ENCODE results near the gene PHLDA2. TPM values are rescaled to one million over a fixed set of nuclear protein-coding genes. Genes with fewer than 3 reads are reported as not detected.
A peak's percentile ranks its signal among the peaks of the same experiment; 100 is the strongest.

The PHLDA2 gene
- total and polyA plus RNA-seq, 9 of the 15 experiments (the other 6 are each of a cell fraction or from before 2014, with no cell fraction given): 0.43 to 42.4 (median 4.7) TPM

- TF ChIP-seq, protein P1, sequence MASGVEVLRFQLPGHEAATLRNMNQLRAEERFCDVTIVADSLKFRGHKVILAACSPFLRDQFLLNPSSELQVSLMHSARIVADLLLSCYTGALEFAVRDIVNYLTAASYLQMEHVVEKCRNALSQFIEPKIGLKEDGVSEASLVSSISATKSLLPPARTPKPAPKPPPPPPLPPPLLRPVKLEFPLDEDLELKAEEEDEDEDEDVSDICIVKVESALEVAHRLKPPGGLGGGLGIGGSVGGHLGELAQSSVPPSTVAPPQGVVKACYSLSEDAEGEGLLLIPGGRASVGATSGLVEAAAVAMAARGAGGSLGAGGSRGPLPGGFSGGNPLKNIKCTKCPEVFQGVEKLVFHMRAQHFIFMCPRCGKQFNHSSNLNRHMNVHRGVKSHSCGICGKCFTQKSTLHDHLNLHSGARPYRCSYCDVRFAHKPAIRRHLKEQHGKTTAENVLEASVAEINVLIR (CRISPR knock-in tag; IDR thresholded peaks at IDR 0.05): 0 out of 2 replicates have a peak, but pooled peaks have one; percentile 3
- TF ChIP-seq PATZ1 (CRISPR knock-in tag; IDR thresholded peaks at IDR 0.05; ENCODE audit: borderline replicate concordance): no peak
- TF ChIP-seq CEBPG (CRISPR knock-in tag; IDR thresholded peaks at IDR 0.05): no peak
- TF ChIP-seq CEBPG (tag; conservative IDR thresholded peaks at IDR 0.05 in 1 of 2, IDR thresholded peaks at IDR 0.05 in 1 of 2): no peak
- peak; percentile 39; the same call in 1 of the 2 replicates for TF ChIP-seq ELF1 (tag; IDR thresholded peaks at IDR 0.05)
- no peak for TF ChIP-seq ZNF408 (CRISPR knock-in tag; IDR thresholded peaks at IDR 0.05; ENCODE audit: low read depth)
- 0 out of 2 replicates have a peak, but pooled peaks have one; percentile 4 for TF ChIP-seq TCF3 (CRISPR knock-in tag; IDR thresholded peaks at IDR 0.05)
- no peak for TF ChIP-seq CSDE1 (IDR thresholded peaks at IDR 0.05)
- peak; percentile 85 for TF ChIP-seq ZKSCAN8 (CRISPR knock-in tag; IDR thresholded peaks at IDR 0.05)
- TF ChIP-seq NELFE (IDR thresholded peaks at IDR 0.05; ENCODE audit: insufficient read depth, insufficient read length): no peak
- 0 out of 2 replicates have a peak, but pooled peaks have one; percentile 7 for TF ChIP-seq ZBTB33 (CRISPR knock-in tag; IDR thresholded peaks at IDR 0.05)
- no peak for TF ChIP-seq MAFF (IDR thresholded peaks at IDR 0.05; ENCODE audit: low read length)
- no peak for TF ChIP-seq GTF2E2 (tag; IDR thresholded peaks at IDR 0.05)
- no peak for TF ChIP-seq WHSC1 (IDR thresholded peaks at IDR 0.05; ENCODE audit: low read length)
- TF ChIP-seq, protein P2, sequence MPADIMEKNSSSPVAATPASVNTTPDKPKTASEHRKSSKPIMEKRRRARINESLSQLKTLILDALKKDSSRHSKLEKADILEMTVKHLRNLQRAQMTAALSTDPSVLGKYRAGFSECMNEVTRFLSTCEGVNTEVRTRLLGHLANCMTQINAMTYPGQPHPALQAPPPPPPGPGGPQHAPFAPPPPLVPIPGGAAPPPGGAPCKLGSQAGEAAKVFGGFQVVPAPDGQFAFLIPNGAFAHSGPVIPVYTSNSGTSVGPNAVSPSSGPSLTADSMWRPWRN (IDR thresholded peaks at IDR 0.05; ENCODE audit: low read depth): no peak
Observed at GRCh38 chr11:2899080-2899783, 30.0 kb downstream of the PHLDA2 start (continued).

Data from K562 (cell line).